ENCODE results near the gene CCT7.
A peak's percentile ranks its signal among the peaks of the same experiment; 100 is the strongest.

Gene CCT7

DNA sequence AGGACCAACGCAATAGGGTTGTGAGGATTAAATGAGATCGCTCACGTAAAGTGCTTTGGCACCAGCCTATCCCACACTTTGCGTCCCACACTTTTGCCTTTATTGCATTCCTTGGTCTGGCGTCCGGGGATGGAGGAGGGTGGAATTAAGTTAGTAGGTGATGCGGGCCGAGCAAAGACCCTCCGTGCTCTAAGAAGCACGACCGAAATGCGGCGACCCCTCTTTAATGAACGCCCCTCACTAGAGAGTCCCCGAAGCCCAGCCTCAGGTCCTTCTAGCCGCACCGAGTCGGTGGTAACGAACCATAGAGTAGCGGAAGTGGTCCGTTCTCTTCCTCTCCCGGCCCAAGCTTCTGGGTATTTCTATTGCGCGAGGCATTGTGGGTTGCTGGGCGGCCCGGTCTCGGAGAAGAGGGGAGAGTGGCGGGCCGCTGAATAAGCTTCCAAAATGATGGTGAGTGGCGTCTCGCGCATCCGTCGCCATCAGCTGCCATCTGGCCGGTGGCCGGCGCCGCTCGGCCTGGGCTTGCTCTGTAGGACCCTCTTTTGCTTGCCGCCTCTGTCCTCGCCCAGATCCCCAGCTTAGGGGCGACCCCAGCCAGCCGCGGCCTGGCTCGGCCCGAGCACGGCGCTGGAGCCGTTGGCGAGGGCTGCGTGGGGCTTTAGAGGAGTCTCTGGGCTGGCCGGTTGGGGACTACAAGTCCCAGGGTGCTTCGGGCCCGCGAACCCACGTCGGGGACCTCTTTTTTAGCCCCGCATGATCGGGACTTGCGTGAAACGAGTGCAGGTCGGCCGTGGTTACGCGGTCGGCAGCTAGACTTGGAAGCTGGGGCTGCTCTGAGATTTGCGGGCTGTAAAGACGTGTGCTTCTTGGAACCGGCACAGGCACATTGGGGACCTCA is at the start of gene CCT7 (continued):
- TF ChIP-seq, protein P1, sequence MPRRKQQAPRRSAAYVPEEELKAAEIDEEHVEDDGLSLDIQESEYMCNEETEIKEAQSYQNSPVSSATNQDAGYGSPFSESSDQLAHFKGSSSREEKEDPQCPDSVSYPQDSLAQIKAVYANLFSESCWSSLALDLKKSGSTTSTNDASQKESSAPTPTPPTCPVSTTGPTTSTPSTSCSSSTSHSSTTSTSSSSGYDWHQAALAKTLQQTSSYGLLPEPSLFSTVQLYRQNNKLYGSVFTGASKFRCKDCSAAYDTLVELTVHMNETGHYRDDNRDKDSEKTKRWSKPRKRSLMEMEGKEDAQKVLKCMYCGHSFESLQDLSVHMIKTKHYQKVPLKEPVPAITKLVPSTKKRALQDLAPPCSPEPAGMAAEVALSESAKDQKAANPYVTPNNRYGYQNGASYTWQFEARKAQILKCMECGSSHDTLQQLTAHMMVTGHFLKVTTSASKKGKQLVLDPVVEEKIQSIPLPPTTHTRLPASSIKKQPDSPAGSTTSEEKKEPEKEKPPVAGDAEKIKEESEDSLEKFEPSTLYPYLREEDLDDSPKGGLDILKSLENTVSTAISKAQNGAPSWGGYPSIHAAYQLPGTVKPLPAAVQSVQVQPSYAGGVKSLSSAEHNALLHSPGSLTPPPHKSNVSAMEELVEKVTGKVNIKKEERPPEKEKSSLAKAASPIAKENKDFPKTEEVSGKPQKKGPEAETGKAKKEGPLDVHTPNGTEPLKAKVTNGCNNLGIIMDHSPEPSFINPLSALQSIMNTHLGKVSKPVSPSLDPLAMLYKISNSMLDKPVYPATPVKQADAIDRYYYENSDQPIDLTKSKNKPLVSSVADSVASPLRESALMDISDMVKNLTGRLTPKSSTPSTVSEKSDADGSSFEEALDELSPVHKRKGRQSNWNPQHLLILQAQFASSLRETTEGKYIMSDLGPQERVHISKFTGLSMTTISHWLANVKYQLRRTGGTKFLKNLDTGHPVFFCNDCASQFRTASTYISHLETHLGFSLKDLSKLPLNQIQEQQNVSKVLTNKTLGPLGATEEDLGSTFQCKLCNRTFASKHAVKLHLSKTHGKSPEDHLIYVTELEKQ (tag by site-specific recombination; IDR thresholded peaks at IDR 0.05; ENCODE audit: borderline replicate concordance): no peak
- TF ChIP-seq, protein P2, sequence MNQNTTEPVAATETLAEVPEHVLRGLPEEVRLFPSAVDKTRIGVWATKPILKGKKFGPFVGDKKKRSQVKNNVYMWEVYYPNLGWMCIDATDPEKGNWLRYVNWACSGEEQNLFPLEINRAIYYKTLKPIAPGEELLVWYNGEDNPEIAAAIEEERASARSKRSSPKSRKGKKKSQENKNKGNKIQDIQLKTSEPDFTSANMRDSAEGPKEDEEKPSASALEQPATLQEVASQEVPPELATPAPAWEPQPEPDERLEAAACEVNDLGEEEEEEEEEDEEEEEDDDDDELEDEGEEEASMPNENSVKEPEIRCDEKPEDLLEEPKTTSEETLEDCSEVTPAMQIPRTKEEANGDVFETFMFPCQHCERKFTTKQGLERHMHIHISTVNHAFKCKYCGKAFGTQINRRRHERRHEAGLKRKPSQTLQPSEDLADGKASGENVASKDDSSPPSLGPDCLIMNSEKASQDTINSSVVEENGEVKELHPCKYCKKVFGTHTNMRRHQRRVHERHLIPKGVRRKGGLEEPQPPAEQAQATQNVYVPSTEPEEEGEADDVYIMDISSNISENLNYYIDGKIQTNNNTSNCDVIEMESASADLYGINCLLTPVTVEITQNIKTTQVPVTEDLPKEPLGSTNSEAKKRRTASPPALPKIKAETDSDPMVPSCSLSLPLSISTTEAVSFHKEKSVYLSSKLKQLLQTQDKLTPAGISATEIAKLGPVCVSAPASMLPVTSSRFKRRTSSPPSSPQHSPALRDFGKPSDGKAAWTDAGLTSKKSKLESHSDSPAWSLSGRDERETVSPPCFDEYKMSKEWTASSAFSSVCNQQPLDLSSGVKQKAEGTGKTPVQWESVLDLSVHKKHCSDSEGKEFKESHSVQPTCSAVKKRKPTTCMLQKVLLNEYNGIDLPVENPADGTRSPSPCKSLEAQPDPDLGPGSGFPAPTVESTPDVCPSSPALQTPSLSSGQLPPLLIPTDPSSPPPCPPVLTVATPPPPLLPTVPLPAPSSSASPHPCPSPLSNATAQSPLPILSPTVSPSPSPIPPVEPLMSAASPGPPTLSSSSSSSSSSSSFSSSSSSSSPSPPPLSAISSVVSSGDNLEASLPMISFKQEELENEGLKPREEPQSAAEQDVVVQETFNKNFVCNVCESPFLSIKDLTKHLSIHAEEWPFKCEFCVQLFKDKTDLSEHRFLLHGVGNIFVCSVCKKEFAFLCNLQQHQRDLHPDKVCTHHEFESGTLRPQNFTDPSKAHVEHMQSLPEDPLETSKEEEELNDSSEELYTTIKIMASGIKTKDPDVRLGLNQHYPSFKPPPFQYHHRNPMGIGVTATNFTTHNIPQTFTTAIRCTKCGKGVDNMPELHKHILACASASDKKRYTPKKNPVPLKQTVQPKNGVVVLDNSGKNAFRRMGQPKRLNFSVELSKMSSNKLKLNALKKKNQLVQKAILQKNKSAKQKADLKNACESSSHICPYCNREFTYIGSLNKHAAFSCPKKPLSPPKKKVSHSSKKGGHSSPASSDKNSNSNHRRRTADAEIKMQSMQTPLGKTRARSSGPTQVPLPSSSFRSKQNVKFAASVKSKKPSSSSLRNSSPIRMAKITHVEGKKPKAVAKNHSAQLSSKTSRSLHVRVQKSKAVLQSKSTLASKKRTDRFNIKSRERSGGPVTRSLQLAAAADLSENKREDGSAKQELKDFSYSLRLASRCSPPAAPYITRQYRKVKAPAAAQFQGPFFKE (tag by site-specific recombination; IDR thresholded peaks at IDR 0.05; ENCODE audit: borderline replicate concordance): no peak
- no peak for TF ChIP-seq ZNF792 (tag by site-specific recombination; IDR thresholded peaks at IDR 0.05)
- TF ChIP-seq ZNF19 (tag by site-specific recombination; IDR thresholded peaks at IDR 0.05; ENCODE audit: low read depth): no peak
- peak; percentile 83 for TF ChIP-seq ZNF664 (tag by site-specific recombination; IDR thresholded peaks at IDR 0.05)
- TF ChIP-seq, protein P3, sequence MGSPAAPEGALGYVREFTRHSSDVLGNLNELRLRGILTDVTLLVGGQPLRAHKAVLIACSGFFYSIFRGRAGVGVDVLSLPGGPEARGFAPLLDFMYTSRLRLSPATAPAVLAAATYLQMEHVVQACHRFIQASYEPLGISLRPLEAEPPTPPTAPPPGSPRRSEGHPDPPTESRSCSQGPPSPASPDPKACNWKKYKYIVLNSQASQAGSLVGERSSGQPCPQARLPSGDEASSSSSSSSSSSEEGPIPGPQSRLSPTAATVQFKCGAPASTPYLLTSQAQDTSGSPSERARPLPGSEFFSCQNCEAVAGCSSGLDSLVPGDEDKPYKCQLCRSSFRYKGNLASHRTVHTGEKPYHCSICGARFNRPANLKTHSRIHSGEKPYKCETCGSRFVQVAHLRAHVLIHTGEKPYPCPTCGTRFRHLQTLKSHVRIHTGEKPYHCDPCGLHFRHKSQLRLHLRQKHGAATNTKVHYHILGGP (tag by site-specific recombination; IDR thresholded peaks at IDR 0.05): no peak
- TF ChIP-seq, protein P4, sequence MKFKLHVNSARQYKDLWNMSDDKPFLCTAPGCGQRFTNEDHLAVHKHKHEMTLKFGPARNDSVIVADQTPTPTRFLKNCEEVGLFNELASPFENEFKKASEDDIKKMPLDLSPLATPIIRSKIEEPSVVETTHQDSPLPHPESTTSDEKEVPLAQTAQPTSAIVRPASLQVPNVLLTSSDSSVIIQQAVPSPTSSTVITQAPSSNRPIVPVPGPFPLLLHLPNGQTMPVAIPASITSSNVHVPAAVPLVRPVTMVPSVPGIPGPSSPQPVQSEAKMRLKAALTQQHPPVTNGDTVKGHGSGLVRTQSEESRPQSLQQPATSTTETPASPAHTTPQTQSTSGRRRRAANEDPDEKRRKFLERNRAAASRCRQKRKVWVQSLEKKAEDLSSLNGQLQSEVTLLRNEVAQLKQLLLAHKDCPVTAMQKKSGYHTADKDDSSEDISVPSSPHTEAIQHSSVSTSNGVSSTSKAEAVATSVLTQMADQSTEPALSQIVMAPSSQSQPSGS (tag by site-specific recombination; IDR thresholded peaks at IDR 0.05; ENCODE audit: low read depth): no peak
- no peak for TF ChIP-seq ZNF747 (tag by site-specific recombination; IDR thresholded peaks at IDR 0.05)
- no peak for TF ChIP-seq ZNF560 (tag by site-specific recombination; IDR thresholded peaks at IDR 0.05; ENCODE audit: borderline replicate concordance)
- TF ChIP-seq YY1 (tag by site-specific recombination; IDR thresholded peaks at IDR 0.05): peak; percentile 58; the same call in 1 of the 2 replicates
- TF ChIP-seq ZNF423 (tag by site-specific recombination; IDR thresholded peaks at IDR 0.05): no peak
- 0 out of 2 replicates have a peak, but pooled peaks have one; percentile 38 for TF ChIP-seq ZSCAN30 (tag by site-specific recombination; IDR thresholded peaks at IDR 0.05)
- TF ChIP-seq ZNF623 (tag by site-specific recombination; IDR thresholded peaks at IDR 0.05): no peak
- TF ChIP-seq ZNF274 (IDR thresholded peaks at IDR 0.05; ENCODE audit: low read length): no peak
- no peak for TF ChIP-seq ZNF274 (tag by site-specific recombination; IDR thresholded peaks at IDR 0.05; ENCODE audit: borderline replicate concordance)
- TF ChIP-seq, protein P5, sequence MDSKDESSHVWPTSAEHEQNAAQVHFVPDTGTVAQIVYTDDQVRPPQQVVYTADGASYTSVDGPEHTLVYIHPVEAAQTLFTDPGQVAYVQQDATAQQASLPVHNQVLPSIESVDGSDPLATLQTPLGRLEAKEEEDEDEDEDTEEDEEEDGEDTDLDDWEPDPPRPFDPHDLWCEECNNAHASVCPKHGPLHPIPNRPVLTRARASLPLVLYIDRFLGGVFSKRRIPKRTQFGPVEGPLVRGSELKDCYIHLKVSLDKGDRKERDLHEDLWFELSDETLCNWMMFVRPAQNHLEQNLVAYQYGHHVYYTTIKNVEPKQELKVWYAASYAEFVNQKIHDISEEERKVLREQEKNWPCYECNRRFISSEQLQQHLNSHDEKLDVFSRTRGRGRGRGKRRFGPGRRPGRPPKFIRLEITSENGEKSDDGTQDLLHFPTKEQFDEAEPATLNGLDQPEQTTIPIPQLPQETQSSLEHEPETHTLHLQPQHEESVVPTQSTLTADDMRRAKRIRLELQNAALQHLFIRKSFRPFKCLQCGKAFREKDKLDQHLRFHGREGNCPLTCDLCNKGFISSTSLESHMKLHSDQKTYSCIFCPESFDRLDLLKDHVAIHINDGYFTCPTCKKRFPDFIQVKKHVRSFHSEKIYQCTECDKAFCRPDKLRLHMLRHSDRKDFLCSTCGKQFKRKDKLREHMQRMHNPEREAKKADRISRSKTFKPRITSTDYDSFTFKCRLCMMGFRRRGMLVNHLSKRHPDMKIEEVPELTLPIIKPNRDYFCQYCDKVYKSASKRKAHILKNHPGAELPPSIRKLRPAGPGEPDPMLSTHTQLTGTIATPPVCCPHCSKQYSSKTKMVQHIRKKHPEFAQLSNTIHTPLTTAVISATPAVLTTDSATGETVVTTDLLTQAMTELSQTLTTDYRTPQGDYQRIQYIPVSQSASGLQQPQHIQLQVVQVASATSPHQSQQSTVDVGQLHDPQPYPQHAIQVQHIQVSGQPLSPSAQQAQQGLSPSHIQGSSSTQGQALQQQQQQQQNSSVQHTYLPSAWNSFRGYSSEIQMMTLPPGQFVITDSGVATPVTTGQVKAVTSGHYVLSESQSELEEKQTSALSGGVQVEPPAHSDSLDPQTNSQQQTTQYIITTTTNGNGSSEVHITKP (tag by site-specific recombination; IDR thresholded peaks at IDR 0.05): peak; percentile 16; the same call in 1 of the 2 replicates
- TF ChIP-seq ZNF561 (tag by site-specific recombination; IDR thresholded peaks at IDR 0.05; ENCODE audit: borderline replicate concordance): no peak
- TF ChIP-seq ZNF350 (tag by site-specific recombination; IDR thresholded peaks at IDR 0.05): no peak
- TF ChIP-seq, protein P6, sequence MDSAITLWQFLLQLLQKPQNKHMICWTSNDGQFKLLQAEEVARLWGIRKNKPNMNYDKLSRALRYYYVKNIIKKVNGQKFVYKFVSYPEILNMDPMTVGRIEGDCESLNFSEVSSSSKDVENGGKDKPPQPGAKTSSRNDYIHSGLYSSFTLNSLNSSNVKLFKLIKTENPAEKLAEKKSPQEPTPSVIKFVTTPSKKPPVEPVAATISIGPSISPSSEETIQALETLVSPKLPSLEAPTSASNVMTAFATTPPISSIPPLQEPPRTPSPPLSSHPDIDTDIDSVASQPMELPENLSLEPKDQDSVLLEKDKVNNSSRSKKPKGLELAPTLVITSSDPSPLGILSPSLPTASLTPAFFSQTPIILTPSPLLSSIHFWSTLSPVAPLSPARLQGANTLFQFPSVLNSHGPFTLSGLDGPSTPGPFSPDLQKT (IDR thresholded peaks at IDR 0.05; ENCODE audit: borderline replicate concordance, low read depth, low read length): no peak

Measured in HEK293 (cell line).